HG03108 (cell line): Measurements from ENCODE around the gene ATP5PF.
"Not testable (repeated sequence)": the region's sequence is repeated elsewhere in the genome, so short reads cannot be mapped to it uniquely, and the experiment has no call there.

Experiments
- ATAC-seq: cut with Tn5 transposase; IDR thresholded peaks from one replicate; pipeline ENCODE4 v1.9.1; 2021; ENCODE audit warnings: moderate library complexity; ENCODE audit not compliant: unreplicated experiment

Gene ATP5PF

GRCh38 chr21:25732091-25732760, 2.5 kb downstream of the ATP5PF start:
- ATAC-seq: no peak

DNA sequence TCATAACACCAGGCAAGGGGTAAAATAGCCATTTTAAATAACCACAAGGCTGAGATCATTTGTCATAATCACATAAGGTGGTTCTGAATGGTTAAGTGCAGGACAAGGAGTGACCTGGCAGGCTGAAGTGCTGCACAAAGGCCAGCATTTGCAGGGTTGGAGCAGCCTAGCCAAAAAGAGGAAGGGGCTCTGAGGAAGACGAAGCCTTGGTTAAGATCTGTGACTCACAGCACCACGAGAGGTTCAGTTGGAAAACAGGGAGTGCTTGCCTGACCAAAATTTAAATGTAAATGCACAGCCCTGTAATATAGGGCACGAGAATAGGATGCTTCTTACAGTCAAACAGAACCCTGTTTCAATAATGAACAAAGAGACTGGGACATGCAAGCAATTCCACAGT, 12.1 kb downstream of the ATP5PF start:
- no peak for ATAC-seq

DNA sequence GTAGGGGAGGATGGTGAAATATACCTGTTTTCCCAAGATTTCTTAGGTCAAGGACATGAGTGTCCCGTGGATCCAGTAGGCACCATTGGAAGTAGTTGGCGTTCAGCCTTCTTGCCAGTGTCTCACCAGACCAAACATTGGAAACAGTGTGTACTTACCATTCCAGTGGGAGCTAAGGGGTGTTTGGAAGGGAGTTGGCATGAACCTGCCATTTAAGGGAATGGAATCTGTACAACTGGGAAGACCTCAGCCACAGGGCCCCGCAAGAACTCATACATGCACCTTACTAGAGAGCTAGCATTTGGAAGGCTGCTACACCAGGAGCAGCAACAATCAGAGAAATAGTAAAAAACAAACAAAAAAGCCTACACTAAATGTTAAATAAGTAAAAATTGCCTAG, 12.7 kb downstream of the ATP5PF start:
- ATAC-seq: no peak

DNA sequence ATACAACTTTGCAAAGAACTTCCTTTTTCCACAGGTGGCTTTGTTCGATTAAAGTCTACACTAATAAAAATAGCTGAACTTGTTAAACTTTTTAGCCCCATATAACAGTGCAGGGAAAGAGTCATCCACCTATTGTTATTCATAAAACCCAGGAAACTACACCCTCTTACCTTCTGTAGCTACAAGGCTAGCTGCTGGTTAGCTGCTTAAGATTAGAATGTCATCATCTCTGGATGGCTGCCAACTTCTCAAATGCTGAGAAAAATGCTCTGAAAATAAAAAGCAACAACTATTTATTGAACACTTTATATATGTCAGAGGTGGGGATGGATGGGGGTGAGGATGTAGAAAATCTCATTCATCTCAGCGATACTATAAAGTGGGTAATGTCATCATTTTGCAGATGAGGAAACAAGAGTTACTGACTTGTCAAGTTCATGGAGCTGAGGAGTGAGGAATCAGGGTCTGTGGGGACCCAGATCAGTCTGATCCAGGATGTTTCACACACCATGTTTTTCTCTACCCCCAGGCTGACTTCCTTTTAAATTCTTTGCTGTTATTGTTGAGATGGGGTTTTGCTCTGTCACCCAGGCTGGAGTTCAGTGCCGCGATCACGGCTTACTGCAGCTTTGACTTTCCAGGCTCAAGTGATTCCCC, 17.1 kb downstream of the ATP5PF start:
- ATAC-seq: no peak

DNA sequence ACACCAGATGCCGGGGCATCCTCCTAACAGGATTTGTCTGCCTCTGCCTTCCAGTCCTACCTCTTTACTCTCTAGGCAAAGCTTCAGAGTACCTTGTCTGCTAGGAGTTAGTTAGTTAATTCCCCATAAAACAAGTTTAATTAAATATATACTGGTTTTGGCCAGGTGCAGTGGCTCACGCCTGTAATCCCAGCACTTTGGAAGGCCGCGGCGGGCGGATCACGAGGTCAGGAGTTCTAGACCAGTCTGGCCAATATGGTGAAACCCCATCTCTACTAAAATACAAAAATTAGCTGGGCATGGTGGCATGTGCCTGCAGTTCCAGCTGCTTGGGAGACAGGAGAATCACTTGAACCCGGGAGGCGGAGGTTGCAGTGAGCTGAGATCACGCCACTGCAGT, 20.6 kb downstream of the ATP5PF start:
- not testable (repeated sequence) for ATAC-seq

GRCh38 chr21:25710550-25710949, 24.2 kb downstream of the ATP5PF start:
- ATAC-seq: no peak

DNA sequence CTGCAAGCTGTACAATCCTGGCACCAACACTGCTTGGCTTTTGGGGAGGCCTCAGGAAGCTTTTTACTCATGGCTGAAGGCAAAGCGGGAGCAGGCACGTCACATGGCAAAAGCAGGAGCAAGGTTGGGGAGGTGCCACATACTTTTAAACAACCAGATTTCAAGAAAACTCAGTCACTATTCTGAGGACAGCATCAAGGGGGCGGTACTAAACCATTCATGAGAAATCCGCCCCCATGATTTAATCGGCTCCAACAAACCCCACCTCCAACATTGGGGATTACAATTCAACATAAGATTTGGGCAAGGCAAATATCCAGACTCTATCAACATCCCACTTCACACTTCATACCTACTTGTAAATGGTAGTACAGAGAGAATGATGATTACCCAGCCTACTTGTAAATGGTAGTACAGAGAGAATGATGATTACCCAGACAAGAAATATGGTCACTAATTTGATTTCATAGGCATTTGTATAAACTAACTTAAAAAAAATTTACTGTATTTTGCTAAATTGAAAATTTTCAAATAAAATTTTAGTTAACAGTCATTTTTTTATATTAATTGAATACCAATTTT, 24.9 kb downstream of the ATP5PF start:
- no peak for ATAC-seq

DNA sequence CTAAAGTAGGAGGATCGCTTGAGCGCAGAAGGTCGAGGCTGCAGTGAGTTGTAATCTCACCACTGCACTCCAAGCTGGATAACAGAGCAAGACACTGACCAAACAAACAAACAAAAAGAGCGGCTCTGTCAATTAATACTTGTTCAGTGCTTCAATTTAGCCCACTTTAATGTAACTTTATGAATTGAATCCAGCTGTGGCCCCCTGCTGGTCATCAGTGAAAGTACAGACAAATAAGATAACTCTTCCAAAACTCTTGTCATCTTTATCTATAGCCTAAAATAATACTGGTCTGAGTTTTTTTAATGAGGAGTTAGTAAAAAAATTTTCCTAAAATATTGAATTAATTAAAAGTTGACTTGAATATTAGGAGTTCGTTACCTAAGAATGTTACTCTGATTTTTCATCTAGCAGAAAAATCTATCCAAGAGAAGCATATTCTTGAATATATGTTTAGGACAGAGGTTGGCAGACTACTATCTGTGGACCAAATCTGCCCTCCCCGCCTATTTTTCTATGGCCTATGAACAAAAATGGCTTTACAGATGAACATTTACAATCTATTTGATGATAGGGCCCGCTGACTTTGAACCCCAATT, 26.1 kb downstream of the ATP5PF start:
- no peak for ATAC-seq

DNA sequence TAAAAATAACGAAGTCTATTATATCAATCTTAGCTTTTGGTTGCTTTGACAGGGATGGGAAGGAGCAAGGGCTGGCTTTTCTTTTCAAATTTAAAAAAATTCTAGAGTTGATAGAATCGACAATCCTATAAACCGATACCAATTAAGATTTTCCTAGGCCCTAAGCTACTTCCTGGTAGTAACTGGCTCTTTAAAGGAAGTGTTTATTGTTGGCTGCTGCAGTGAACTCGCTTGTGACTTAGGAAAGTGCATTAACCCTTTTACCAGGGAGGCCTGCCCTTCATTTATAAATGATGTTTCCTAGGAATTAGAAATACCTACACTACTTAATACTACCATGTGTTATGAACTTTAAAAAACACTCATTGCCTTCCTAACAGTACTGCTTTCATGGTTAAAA, 33.2 kb downstream of the ATP5PF start:
- ATAC-seq: no peak

DNA sequence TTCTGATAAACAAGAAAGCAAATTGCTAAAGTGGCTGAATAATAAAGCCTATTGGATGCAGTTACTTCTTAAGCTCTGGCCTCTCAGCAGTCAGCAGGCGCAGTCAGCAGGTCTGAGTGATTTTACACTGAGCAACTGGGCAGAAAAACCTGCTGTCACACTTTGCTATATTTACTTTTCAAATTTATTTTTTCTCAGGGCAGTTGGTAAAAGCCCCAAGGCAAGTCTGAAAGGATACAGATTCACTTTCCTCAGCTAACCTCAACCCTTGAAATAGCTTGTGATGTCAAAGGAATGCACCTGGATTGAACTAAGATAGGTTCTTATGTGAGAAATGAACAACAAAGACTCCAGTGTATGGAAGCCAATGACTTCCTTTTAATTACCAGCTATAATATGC, 34.0 kb downstream of the ATP5PF start:
- no peak for ATAC-seq

DNA sequence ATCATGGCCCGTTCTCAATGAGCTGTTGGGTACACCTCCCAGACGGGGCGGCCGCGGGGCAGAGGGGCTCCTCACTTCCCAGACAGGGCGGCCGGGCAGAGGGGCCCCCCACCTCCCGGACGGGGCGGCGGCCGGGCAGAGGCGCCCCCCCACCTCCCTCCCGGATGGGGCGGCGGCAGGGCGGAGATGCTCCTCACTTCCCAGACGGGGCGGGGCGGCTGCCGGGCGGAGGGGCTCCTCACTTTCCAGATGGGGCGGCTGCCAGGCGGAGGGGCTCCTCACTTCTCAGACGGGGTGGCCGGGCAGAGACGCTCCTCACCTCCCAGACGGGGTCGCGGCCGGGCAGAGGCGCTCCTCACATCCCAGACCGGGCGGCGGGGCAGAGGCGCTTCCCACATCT, 39.2 kb downstream of the ATP5PF start:
- ATAC-seq: not testable (repeated sequence)

- no peak for ATAC-seq
Measured at GRCh38 chr21:25691976-25692375, 42.7 kb downstream of the ATP5PF start.

DNA sequence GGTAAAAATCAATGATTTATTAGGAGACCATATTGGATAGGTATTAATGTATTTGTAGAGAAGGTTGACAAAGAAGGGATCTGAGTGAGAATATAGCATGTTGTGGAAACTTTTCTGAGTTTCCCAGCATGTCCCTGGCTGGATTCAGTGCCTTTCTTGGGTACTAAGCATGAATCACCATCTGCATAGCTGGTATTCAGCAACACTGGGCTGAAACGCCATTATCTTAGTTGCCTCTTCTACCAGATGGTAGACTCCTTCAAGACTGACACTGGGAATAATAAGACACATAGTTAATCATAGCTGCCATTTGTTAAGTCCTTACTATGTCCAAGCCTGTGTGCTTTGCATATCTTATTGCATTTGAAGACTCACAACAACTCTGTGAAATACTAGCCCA, 45.5 kb downstream of the ATP5PF start:
- no peak for ATAC-seq

- no peak for ATAC-seq
Measured at GRCh38 chr21:25688275-25689155, 46.2 kb downstream of the ATP5PF start.

DNA sequence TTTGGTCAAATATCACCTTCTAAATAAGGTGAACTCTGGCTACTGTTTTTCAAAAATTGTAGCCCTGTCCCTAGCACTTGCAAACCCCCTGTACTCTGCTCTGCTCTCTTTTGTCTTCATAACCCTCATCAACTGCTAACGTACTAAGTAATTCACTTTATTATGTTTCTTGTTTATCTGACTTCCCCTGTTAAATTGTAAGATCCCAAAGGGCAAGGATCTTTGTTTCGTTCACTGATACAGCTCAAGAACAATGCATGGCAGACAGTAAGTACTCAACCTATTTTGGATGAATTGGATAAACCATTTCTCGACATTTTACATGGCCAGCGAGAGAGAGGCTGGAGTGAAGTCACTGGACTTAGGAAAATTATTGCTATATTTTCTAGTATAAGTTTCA, 46.9 kb downstream of the ATP5PF start:
- no peak for ATAC-seq

DNA sequence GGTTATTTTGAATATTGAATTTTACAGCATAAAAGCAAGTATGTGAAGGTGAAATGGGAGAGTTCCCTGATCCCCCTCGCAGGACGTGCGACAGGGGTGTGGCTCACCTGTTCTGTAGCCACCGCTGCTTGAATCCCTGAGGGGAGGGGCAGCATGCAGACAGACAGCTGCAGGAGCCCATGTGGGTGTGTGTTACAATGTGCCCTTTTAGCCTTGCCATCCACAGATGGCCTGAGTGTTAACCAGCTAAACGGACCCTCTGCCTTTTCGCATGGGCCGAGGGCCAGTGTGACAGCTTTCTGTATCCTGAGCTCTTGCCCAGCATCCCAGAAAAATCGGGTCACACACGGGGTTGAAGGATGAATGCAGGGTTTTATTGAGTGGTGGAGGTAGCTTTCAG, 52.3 kb downstream of the ATP5PF start:
- ATAC-seq: no peak

GRCh38 chr21:25676451-25676850, 58.3 kb downstream of the ATP5PF start:
- no peak for ATAC-seq
